ENCODE measurements around the gene TXNDC15.

The TXNDC15 gene

GRCh38 chr5:134943547-134943946 lies 69.4 kb downstream of the TXNDC15 start:
- in situ Hi-C loops (cut with HindIII; ENCODE audit: low sequenced_read_pairs): no loop called here
- no peak overlapping the region for H3K4me3 ChIP-seq (ENCODE audit: low read depth, low read length)
- DNase-seq (ENCODE audit: low read depth): no peak
- no peak for TF ChIP-seq CTCF (IDR thresholded peaks at IDR 0.05; ENCODE audit: low read depth, low read length, missing control alignments)

GRCh38 chr5:134944630-134945029 lies 70.5 kb downstream of the TXNDC15 start:
- in situ Hi-C loops (cut with HindIII; ENCODE audit: low sequenced_read_pairs): no loop called here
- no peak for DNase-seq (ENCODE audit: low read depth)
- no peak overlapping the region for H3K4me3 ChIP-seq (ENCODE audit: low read depth, low read length)

GRCh38 chr5:134945041-134945440 lies 70.9 kb downstream of the TXNDC15 start:
- H3K4me3 ChIP-seq (ENCODE audit: low read depth, low read length): no peak overlapping the region
- in situ Hi-C loops (cut with HindIII; ENCODE audit: low sequenced_read_pairs): no loop called here
- no peak for DNase-seq (ENCODE audit: low read depth)
- TF ChIP-seq CTCF (IDR thresholded peaks at IDR 0.05; ENCODE audit: low read depth, low read length, missing control alignments): no peak

More at GRCh38 chr5:134944630-134945029, 70.5 kb downstream of the TXNDC15 start:
- no peak for TF ChIP-seq CTCF (IDR thresholded peaks at IDR 0.05; ENCODE audit: low read depth, low read length, missing control alignments)

GRCh38 chr5:134948911-134949310 lies 74.7 kb downstream of the TXNDC15 start:
- H3K4me3 ChIP-seq (ENCODE audit: low read depth, low read length): no peak overlapping the region
- peak; percentile 5 for DNase-seq (ENCODE audit: low read depth)
- in situ Hi-C loops (cut with HindIII; ENCODE audit: low sequenced_read_pairs): no loop called here
- TF ChIP-seq CTCF (IDR thresholded peaks at IDR 0.05; ENCODE audit: low read depth, low read length, missing control alignments): no peak

GRCh38 chr5:134949316-134949715 lies 75.1 kb downstream of the TXNDC15 start:
- in situ Hi-C loops (cut with HindIII; ENCODE audit: low sequenced_read_pairs): no loop called here

More at GRCh38 chr5:134949316-134949715, 75.1 kb downstream of the TXNDC15 start:
- no peak for DNase-seq (ENCODE audit: low read depth)
- TF ChIP-seq CTCF (IDR thresholded peaks at IDR 0.05; ENCODE audit: low read depth, low read length, missing control alignments): no peak
- no peak overlapping the region for H3K4me3 ChIP-seq (ENCODE audit: low read depth, low read length)

Measured in astrocyte of the cerebellum (primary cell).